Dedifferentiated amniotic fluid mesenchymal stem cell (primary cell): ENCODE measurements around the gene GPBP1L1.
"Not testable (repeated sequence)": the region's sequence is repeated elsewhere in the genome, so short reads cannot be mapped to it uniquely, and the experiment has no call there.

Source experiments
- DNase-seq: peaks from one replicate; pipeline ENCODE4 v3.0.0-alpha.2; 2016; ENCODE audit errors: extremely low spot score

The GPBP1L1 gene

GRCh38 chr1:45682942-45683341, 3.4 kb downstream of the GPBP1L1 start:
- no peak for DNase-seq

GRCh38 chr1:45679123-45679522, 7.2 kb downstream of the GPBP1L1 start:
- DNase-seq: no peak

- no peak for DNase-seq
Observed at GRCh38 chr1:45678489-45678888, 7.8 kb downstream of the GPBP1L1 start.

- no peak for DNase-seq
Observed at GRCh38 chr1:45677751-45678245, 8.5 kb downstream of the GPBP1L1 start.

GRCh38 chr1:45676553-45676952, 9.8 kb downstream of the GPBP1L1 start:
- not testable (repeated sequence) for DNase-seq

- no peak for DNase-seq
Observed at GRCh38 chr1:45674478-45674877, 11.9 kb downstream of the GPBP1L1 start.

- peak; percentile 58 for DNase-seq
Observed at GRCh38 chr1:45673956-45674355, 12.4 kb downstream of the GPBP1L1 start.

GRCh38 chr1:45669859-45670655, 16.3 kb downstream of the GPBP1L1 start:
- DNase-seq: no peak

- no peak for DNase-seq
Observed at GRCh38 chr1:45669379-45669778, 17.0 kb downstream of the GPBP1L1 start.

- DNase-seq: no peak
Observed at GRCh38 chr1:45668526-45668925, 17.8 kb downstream of the GPBP1L1 start.

- no peak for DNase-seq
Observed at GRCh38 chr1:45667321-45668111, 18.8 kb downstream of the GPBP1L1 start.

GRCh38 chr1:45666836-45667235, 19.5 kb downstream of the GPBP1L1 start:
- no peak for DNase-seq

GRCh38 chr1:45660336-45660735, 26.0 kb downstream of the GPBP1L1 start:
- no peak for DNase-seq

- no peak for DNase-seq
Observed at GRCh38 chr1:45659222-45659621, 27.1 kb downstream of the GPBP1L1 start.

- no peak for DNase-seq
Observed at GRCh38 chr1:45658171-45658570, 28.2 kb downstream of the GPBP1L1 start.

GRCh38 chr1:45656573-45657226, 29.6 kb downstream of the GPBP1L1 start:
- DNase-seq: no peak

GRCh38 chr1:45654540-45655280, 31.6 kb downstream of the GPBP1L1 start:
- DNase-seq: no peak

GRCh38 chr1:45647248-45648021, 38.9 kb downstream of the GPBP1L1 start:
- no peak for DNase-seq

GRCh38 chr1:45644661-45645060, 41.7 kb downstream of the GPBP1L1 start:
- no peak for DNase-seq

- DNase-seq: no peak
Observed at GRCh38 chr1:45643978-45644377, 42.4 kb downstream of the GPBP1L1 start.

- DNase-seq: no peak
Observed at GRCh38 chr1:45643321-45643720, 43.0 kb downstream of the GPBP1L1 start.
